Measurements from ENCODE around the gene MGME1.
"Not testable (repeated sequence)": the region's sequence is repeated elsewhere in the genome, so short reads cannot be mapped to it uniquely, and the experiment has no call there.

The MGME1 gene

GRCh38 chr20:17960400-17960885, 8.4 kb upstream of the MGME1 start:
- not testable (repeated sequence) for DNase-seq (ENCODE audit: low read depth in 2 of 2)

GRCh38 chr20:17960927-17961586, 7.8 kb upstream of the MGME1 start:
- DNase-seq (ENCODE audit: low read depth in 2 of 2), result no peak

GRCh38 chr20:17961587-17961940, 7.3 kb upstream of the MGME1 start:
- DNase-seq (ENCODE audit: low read depth in 2 of 2), result no peak

GRCh38 chr20:17963114-17963897, 5.5 kb upstream of the MGME1 start:
- DNase-seq (ENCODE audit: low read depth in 2 of 2), result no peak

GRCh38 chr20:17964073-17964472, 4.7 kb upstream of the MGME1 start:
- no peak for DNase-seq (ENCODE audit: low read depth in 2 of 2)

- no peak for DNase-seq (ENCODE audit: low read depth in 2 of 2)
Observed at GRCh38 chr20:17964632-17965031, 4.2 kb upstream of the MGME1 start.

- DNase-seq (ENCODE audit: low read depth in 2 of 2), result no peak
Observed at GRCh38 chr20:17965042-17965697, 3.6 kb upstream of the MGME1 start.

GRCh38 chr20:17966432-17967310, 2.1 kb upstream of the MGME1 start:
- DNase-seq (ENCODE audit: low read depth in 2 of 2), result no peak

GRCh38 chr20:17967521-17968365, 1.1 kb upstream of the MGME1 start:
- no peak for DNase-seq (ENCODE audit: low read depth in 2 of 2)

GRCh38 chr20:17969278-17969883, 563 bp downstream of the MGME1 start:
- no peak for DNase-seq (ENCODE audit: low read depth in 2 of 2)

GRCh38 chr20:17969884-17970409, 1.1 kb downstream of the MGME1 start:
- DNase-seq (ENCODE audit: low read depth in 2 of 2), result no peak

GRCh38 chr20:17971300-17972013, 2.6 kb downstream of the MGME1 start:
- DNase-seq (ENCODE audit: low read depth in 2 of 2), result no peak

- DNase-seq (ENCODE audit: low read depth in 2 of 2), result no peak
Observed at GRCh38 chr20:17972121-17972520, 3.3 kb downstream of the MGME1 start.

- no peak for DNase-seq (ENCODE audit: low read depth in 2 of 2)
Observed at GRCh38 chr20:17976305-17976704, 7.5 kb downstream of the MGME1 start.

- DNase-seq (ENCODE audit: low read depth in 2 of 2), result no peak
Observed at GRCh38 chr20:17985388-17986018, 16.7 kb downstream of the MGME1 start.

GRCh38 chr20:17987988-17988387, 19.2 kb downstream of the MGME1 start:
- DNase-seq (ENCODE audit: low read depth in 2 of 2), result no peak

GRCh38 chr20:17990278-17990972, 21.6 kb downstream of the MGME1 start:
- no peak for DNase-seq (ENCODE audit: low read depth in 2 of 2)

GRCh38 chr20:17992224-17992637, 23.4 kb downstream of the MGME1 start:
- DNase-seq (ENCODE audit: low read depth in 2 of 2), result no peak
